Sigmoid colon (tissue), 4 donors: Measurements from ENCODE around the gene PRDX2.

Experiments
- EP300 ChIP-seq, 4 donors: sonication (generic); formaldehyde crosslinking; IDR thresholded peaks; one replicate each; pipeline ENCODE4 v1.6.1; 2017; ENCODE audit warnings: antibody characterized with exemption in 4 of 4
- POLR2AphosphoS5 ChIP-seq, 4 donors: sonication (generic); formaldehyde crosslinking; IDR thresholded peaks; one replicate each; pipeline ENCODE4 v1.6.1; 2017; ENCODE audit warnings: antibody characterized with exemption in 4 of 4

DNA sequence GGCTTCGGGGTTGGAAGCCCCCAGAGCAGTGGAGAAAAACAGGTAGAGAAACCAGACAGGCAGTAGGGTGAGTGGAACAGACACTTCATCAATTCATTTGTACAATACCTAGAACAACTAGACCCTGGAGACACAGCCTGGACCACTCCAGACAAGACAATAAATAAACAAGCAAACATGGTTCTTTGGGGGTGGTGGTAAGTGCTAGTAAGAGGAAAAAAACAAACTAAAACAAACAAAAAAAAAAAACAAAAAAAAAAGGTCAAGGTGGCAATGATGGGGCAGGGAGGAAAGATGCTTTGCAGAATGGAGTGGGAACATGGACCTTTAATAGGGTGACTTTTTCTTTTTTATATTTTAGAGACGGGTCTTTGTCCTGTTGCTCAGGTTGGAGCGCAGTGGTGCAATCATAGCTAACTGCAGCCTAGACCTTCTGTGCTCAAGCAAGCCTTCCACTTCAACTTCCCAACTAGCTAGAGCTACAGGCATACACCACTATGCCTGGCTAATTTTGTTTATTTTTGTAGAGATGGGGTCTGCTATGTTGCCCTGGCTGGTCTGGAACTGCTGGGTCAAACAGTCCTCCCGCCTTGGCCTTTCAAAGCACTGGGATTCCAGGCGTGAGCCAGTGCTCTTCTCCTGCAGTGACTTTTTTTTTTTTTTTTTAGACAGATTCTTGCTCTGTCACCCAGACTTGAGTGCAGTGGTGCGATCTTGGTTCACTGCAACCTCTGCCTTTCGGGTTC, 7.2 kb downstream of the PRDX2 start:
- TF ChIP-seq EP300 (IDR thresholded peaks at IDR 0.05): no peak
- TF ChIP-seq POLR2AphosphoS5 (IDR thresholded peaks at IDR 0.05): no peak
